HG03575 (cell line): ENCODE measurements around the gene P2RY11.

ENCODE experiments used
- ATAC-seq: cut with Tn5 transposase; IDR thresholded peaks from one replicate; pipeline ENCODE4 v1.9.1; 2021; ENCODE audit not compliant: unreplicated experiment, insufficient number of reproducible peaks, low FRiP score; ENCODE audit errors: extremely low read depth

Gene P2RY11, protein sequence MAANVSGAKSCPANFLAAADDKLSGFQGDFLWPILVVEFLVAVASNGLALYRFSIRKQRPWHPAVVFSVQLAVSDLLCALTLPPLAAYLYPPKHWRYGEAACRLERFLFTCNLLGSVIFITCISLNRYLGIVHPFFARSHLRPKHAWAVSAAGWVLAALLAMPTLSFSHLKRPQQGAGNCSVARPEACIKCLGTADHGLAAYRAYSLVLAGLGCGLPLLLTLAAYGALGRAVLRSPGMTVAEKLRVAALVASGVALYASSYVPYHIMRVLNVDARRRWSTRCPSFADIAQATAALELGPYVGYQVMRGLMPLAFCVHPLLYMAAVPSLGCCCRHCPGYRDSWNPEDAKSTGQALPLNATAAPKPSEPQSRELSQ

DNA sequence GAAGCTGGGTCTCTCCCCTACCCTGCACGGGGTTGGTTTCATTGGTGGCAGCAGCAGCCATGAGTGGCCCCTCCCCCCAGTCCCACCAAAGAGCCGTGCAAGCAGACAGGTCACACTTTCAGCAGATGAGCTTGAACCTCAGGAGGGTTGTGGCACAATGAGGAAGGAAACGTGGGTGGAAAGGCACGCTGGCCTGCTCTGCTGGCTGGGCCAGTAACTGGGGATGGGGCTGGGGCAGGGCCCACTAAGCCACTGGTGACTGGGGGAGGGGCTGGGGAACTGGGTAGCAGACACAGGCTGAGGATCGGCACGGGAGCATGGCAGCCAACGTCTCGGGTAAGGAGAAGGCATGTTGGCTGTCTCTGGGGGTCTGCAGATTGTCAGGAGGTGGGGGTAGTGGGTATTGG is at the start of gene P2RY11:
Gene P2RY11, plus strand, starts transcription at position 289 of the 407 bp plus-strand sequence. Its CDS starts 29 bp downstream, at position 318.
- ATAC-seq, result no peak

DNA sequence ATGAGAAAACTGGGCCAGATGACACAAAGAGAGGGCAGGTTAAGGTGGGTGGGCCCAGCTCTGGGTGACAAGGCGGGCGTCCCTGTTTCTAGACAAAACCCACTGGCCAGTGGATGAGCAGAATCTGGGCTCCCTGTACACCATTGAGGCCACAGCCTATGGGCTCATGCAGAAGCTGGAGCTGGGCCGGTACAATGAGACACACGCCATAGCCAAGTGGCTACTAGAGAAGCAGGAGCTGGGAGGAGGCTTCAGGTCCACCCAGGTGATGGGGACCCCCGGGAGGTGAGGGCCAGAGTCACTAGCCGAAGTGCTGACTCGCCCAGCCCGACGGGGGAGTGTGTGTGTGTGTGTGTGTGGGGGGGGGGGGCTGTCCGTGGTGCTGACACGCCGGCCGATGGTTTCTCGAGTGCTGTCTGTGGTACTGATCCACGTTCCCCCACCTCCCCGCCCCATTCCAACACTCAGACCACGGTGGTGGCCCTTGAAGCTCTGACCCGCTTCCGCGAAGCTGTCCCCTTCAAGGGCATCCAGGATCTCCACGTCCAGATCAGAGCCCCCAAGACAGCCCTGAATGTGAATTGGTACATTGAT is 49.7 kb upstream of the P2RY11 start:
- ATAC-seq, result no peak

- ATAC-seq, result no peak
These were observed 43.3 kb upstream of the P2RY11 start for GRCh38 chr19:10068205-10068604.

DNA sequence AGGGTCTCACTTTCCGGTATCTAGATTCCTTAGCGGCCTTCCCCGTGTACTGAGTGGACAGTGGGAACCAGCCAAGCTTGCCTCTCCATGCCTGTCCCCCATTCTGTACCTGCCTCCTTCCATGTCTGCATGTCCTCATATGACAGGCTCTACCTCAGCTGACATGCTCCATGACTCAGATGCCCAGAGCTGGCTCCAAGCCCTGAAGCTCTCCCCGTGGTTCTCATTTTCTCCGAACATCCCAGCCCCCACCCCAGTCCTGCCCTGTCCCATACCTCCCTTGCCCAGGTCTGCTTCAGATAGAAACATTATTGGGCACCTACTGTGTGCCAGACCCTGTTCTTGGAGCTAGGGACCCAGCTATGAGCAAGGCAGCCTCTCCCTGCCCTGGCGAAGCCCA is 42.4 kb upstream of the P2RY11 start:
- ATAC-seq, result no peak

DNA sequence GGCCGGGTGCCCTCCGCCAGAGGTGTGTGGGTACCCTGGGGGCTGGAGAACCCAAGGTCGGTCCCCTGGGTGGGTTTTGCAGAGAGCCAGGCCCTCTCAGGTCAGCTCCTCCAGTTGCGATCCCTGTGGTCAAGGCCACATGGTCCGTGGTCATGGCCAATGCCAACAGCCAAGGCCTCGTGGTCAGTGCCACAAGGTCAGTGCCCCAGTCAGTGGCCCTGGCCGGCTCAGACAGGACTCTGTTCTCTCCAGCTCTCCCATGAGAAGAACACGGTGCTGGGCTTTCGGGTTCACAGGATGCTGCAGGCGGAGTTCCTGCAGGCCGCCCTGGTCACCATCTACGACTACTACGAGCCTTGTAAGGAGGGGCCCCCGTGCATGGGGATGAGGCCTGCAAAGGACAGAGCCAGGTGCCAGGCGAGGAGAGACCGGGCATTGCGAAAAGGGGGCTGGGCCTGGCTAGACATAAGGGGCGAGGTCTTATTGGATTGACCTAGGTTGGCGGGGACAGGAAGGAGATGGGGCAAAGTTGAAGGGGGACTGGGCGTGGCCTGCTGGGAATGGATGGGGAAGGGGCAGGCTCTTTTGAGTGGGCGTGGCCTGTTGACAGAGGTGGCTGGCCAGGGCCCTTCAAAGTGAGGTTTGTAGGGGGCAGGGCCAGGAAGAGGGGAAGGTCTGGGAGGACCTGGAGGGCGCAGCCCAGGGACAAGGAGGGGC is 40.6 kb upstream of the P2RY11 start:
- ATAC-seq, result no peak

- ATAC-seq, result no peak
These were observed 37.3 kb upstream of the P2RY11 start for GRCh38 chr19:10074153-10074552.

DNA sequence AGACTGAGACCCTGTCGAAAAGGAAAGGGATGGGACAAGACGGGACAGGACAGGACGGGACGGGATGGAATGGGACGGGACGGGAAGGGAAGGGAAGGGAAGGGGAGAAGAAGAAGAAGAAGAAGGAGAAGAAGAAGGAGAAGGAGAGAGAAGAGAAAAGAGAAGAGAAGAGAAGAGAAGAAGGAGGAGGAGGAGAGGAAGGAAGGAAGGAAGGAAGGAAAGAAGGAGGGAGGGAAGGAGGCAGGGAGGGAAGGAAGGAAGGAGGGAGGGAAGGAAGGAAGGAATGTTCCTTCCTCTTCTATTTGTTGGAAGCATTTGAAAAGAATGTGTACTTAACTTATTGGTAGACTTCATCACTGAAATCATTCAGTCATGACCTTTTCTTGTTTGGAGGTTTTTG is 35.0 kb upstream of the P2RY11 start:
- no peak for ATAC-seq

DNA sequence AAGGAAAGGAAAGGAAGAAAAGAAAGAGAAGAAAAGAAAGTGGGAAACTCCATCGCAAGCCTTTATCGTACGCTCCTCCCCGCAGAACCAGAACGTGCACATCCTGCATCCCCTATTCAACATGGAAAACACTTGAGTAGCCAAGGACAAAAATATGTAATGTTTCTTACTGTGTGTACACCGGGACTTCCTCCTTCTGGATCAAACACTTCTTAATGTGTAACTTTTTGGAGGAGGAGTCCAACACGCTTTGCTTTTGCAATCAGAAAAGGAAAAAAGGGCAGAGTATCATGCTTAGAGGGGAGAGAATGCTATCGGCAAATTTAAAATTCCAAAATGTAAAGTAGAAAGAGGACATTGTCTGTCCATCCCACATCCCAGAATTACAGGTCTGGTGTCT is 33.2 kb upstream of the P2RY11 start:
- ATAC-seq, result no peak

GRCh38 chr19:10079031-10079453 is 32.5 kb upstream of the P2RY11 start:
- no peak for ATAC-seq

DNA sequence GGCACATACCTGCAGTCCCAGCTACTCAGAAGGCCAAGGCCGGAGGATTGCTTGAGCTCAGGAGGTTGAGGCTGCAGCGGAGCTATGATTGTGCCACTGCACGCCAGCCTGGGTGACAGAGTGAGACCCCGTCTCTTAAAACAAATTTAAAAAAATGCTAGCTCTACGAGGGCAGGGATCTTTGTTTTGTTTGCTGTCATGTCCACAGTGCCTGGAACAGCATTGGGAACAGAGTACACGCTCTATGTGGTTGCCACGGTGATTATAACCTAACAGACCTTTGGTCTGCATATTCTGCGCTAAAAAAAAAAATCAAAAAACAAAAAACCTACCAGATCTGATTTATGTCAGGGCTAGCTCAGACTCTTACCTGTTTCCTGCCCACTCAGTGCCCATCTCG is 27.6 kb upstream of the P2RY11 start:
- no peak for ATAC-seq

DNA sequence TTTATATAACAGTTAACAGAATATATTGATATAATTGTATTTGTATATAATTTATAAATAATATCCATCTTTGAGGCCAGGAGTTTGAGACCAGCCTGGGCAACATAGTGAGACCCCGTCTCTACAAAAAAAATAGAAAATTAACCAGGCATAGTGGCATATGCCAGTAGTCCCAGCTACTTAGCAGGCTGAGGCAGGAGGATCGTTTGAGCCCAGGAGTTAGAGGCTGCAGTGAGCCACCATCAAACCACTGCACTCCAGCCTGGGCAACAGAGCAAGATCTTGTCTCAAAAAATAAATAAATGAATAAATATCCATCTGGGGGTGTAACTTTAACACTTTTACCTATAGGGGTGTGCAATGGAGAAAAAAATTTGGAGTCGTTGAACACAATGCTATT is 26.7 kb upstream of the P2RY11 start:
- ATAC-seq, result no peak

DNA sequence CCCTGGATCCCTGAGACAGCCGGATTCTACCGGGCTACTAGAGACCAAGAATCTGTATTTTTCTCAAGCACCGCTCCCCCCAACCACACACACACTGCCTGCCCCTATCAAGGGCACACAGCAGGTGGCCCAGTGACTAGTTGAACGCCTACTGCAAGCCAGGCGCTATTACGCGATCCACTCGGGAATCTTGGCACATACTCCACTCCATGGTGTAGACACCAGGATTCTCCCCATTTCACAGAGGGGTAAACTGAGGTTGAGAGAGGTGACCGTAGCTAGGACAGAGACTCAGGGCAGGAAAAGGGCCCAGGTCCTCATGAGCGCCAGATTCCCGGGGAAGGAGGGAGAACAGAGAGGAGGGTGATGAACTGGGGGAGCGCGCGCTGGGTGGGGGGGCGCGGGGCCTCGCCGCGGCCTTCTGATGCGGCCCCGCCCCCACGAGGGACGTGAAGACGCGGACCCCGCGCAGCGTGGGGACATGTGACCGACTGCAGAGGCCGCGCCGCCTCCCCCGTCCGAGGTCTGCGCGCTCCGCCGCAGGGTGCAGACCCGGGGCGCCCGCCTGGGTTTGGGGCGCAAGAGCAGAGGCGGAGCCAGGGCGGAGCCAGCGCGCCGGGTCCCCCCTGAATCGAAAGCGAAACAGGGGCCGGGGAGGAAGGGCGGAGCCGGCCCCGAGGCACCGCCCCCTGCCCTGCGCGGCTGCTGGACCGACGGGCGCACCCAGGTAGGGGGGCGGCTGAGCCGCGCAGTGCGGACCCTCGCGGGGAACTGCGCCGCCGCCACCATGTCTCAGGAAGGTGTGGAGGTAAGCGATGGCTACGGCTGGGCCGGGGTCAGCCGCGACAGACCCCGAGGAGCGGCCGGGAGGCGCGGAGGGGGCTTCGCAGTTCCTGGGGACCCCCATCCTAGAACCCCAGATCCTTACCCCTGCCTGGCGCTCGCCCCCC is 25.6 kb upstream of the P2RY11 start, which contains the start of gene SHFL:
Gene SHFL, plus strand, starts transcription at position 677 of the 950 bp plus-strand sequence. Its CDS starts 111 bp downstream, at position 788.
- ATAC-seq, result no peak

GRCh38 chr19:10086591-10087192 is 24.8 kb upstream of the P2RY11 start:
- no peak for ATAC-seq

- ATAC-seq, result no peak
These were observed 24.0 kb upstream of the P2RY11 start for GRCh38 chr19:10087296-10088061.

DNA sequence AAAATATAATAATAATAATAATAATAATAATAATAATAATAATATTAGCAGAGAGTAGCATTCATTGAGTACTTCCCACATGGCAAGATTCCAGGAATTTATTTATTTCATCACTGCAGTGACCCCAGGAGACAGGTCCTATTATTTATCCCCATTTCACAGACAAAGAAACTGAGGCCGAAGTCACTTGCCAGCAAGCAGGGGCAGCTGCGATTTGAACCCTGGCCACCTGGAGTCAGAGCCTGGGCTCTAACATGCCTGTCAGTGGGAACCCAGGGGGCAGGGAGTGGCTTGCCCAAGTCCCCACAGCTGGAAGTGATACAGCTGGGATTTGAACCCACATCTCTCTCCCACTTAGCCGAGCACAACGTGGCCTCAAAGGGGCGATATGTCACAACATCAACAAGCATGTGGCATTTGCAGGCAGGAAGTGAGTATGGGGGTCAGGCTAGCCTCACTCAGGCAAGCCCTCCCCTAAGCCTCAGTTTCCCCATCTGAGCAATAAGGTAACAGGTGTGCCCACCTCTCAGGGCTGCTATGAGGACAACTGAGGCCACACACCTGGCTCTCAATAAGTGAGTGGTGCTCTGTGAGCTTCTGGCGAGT is 22.4 kb upstream of the P2RY11 start:
- no peak for ATAC-seq

GRCh38 chr19:10089801-10090375 is 21.6 kb upstream of the P2RY11 start:
- no peak for ATAC-seq

DNA sequence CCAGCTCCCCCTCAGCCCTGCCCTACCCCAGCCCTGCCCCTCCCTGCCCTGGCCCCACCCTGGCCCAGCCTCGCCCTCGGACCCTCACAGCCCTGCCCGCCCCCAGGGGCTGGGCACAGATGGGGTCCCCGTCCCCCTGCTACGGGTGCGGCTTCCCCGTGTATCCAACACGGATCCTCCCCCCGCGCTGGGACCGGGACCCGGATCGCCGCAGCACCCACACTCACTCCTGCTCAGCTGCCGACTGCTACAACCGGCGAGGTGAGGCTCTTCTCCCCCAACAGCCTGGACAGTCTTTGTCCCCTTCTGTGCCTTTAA is 20.2 kb upstream of the P2RY11 start:
- no peak for ATAC-seq
